Ovary (tissue), 9 donors: ENCODE measurements around the gene DTL. TPM values are rescaled to one million over a fixed set of nuclear protein-coding genes. Genes with fewer than 3 reads are reported as not detected.

Source experiments
- DNase-seq, 5 donors: peaks; one replicate each; pipeline ENCODE4 v3.0.0-alpha.2; 2019 to 2020
- H3K27ac ChIP-seq, 2 donors: fragments of 200-600 bp; one replicate each; pipeline versions ENCODE4 v1.5.1 to v1.8.0; 2019 to 2022
- H3K27me3 ChIP-seq: fragments of 200-600 bp; one replicate; pipeline ENCODE4 v1.8.0; 2022
- H3K36me3 ChIP-seq: fragments of 200-600 bp; sonication (generic); one replicate; pipeline ENCODE4 v1.5.1; 2019
- H3K4me1 ChIP-seq: one replicate; pipeline ENCODE4 v1.8.1; 2013; ENCODE audit warnings: mild to moderate bottlenecking, moderate library complexity; ENCODE audit not compliant: insufficient read depth
- H3K4me3 ChIP-seq: fragments of 200-600 bp; sonication (generic); one replicate; pipeline ENCODE4 v1.5.1; 2017
- H3K9me3 ChIP-seq, 2 donors: fragments of 200-600 bp in 1 of 2; sonication (generic) in 1 of 2; one replicate each; pipeline versions ENCODE4 v1.5.1 to v1.8.1; 2013 to 2019; ENCODE audit warnings: mild to moderate bottlenecking in 1 of 2, moderate library complexity in 1 of 2
- EP300 ChIP-seq: sonication (generic); formaldehyde crosslinking; IDR thresholded peaks from one replicate; pipeline ENCODE4 v1.6.1; 2017; ENCODE audit warnings: antibody characterized with exemption
- POLR2A ChIP-seq: fragments of 450-650 bp; IDR thresholded peaks from one replicate; pipeline ENCODE4 v1.6.1; 2017; ENCODE audit warnings: antibody characterized with exemption, mild to moderate bottlenecking, moderate library complexity
- WGBS, 3 donors: extraction: QIAGEN DNeasy Blood & Tissue Kit in 1 of 3; methylation state at CpG; one replicate each; pipeline versions ENCODE4 v1.1.5 to v1.1.7; 2013 to 2017; 5-methylcytosine and 5-hydroxymethylcytosine counted together
- intact Hi-C, 4 donors: fragments of 100-400 bp; cut with DNase I; formaldehyde crosslinking; loops; one replicate each; pipeline versions ENCODE4 v1.11.0 to v1.15.1; 2022 to 2023
- polyA plus RNA-seq, 2 donors: library from polyadenylated mRNA; stranded (reverse); fragments of 200-250 nt in 1 of 2; fragments of 350-450 nt in 1 of 2; fragmentation: Illumina TruSeq in 1 of 2; extraction: RNeasy Lipid Tissue Mini Kit (QIAGEN cat#74804) in 1 of 2; gene quantifications; one replicate each; pipeline ENCODE4 v1.2.3, GENCODE V29; 2013 to 2014
- total RNA-seq, 7 donors: library from RNA; depleted of rRNA in 2 of 7; stranded (reverse); fragments of >200 nt in 2 of 7; fragmentation: NEBNext Ultra II Directional in 3 of 7; extraction: Animal tissue kit (Norgen Biotek cat#: 25700) in 3 of 7; gene quantifications; one replicate each; pipeline versions ENCODE4 v1.1.0 to v1.2.4, GENCODE V29; 2016 to 2023
- TF ChIP-seq, protein P1 (sequence below), 3 donors: fragments of 450-650 bp in 2 of 3; fragments of 200-600 bp in 1 of 3; IDR thresholded peaks; one replicate each; pipeline versions ENCODE4 v1.5.1 to v1.8.0; 2016 to 2022; ENCODE audit warnings: antibody characterized with exemption in 3 of 3, mild to moderate bottlenecking in 1 of 3
- donor health status: DM: no; HTN: no; CAD: no; lungs with moderate emphysema.
- donor health status: DM: no; HTN: no; CAD: no.
- donor health status: Bipolar disorder and iron deficiency.
- donor health status: DM: yes; HTN: yes; CAD: no.
- donor health status: DM: no; HTN: no; CAD: no.
- donor health status: DM: yes; HTN: yes; CAD: no.

Gene DTL
- total and polyA plus RNA-seq, 9 donors: 0.11 to 2.0 (median 0.96) TPM

DNA sequence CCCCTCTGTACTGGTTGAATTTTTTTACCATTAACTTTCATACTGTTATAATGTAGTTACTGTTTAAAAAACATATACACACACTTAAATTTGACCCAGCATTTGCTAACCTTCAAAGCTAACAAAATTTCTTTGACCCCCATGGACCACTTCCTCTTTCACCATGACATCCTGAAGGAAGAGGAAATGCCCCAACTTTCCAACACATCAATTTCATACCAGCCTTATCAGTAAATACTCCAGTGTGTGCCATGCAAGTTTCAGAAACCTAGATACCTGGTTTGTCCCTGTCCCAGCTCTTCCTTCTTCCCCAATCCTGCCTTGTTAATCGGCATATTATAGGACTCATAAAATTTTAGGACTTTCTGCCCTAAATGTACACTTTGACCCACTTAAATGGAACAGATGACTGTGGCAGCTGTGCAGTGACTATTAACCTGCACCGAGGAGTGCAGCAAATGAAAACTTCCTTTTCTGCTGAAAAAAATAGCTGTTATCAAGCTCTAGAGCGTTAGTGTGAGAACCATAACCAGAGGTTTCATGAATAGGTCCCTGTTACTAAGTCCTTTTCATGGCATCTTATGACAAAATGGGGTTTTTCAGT is 54.1 kb downstream of the DTL start:
- Histone ChIP-seq H3K4me3 (no peak overlapping the region), H3K4me1 (no peaks in the 10 kb centered on the region), H3K27ac (no peak overlapping the region), H3K9me3 (no peaks in the 10 kb centered on the region), H3K27me3 (no peaks in the 10 kb centered on the region), H3K36me3 (no peaks in the 10 kb centered on the region)
- TF ChIP-seq EP300 (no peak), POLR2A (no peak)
- TF ChIP-seq, protein P1, sequence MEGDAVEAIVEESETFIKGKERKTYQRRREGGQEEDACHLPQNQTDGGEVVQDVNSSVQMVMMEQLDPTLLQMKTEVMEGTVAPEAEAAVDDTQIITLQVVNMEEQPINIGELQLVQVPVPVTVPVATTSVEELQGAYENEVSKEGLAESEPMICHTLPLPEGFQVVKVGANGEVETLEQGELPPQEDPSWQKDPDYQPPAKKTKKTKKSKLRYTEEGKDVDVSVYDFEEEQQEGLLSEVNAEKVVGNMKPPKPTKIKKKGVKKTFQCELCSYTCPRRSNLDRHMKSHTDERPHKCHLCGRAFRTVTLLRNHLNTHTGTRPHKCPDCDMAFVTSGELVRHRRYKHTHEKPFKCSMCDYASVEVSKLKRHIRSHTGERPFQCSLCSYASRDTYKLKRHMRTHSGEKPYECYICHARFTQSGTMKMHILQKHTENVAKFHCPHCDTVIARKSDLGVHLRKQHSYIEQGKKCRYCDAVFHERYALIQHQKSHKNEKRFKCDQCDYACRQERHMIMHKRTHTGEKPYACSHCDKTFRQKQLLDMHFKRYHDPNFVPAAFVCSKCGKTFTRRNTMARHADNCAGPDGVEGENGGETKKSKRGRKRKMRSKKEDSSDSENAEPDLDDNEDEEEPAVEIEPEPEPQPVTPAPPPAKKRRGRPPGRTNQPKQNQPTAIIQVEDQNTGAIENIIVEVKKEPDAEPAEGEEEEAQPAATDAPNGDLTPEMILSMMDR (IDR thresholded peaks at IDR 0.05): no peak
- 50 to 67% (median 60%) methylated on average over 3 of the region's 3 CpGs for WGBS, 3 donors
- intact Hi-C loops: no loop called here
- DNase-seq: no peak

- H3K27ac ChIP-seq: no peak overlapping the region
- TF ChIP-seq POLR2A (no peak), EP300 (no peak)
- TF ChIP-seq, protein P1 (IDR thresholded peaks at IDR 0.05): no peak
- H3K27me3 ChIP-seq: no peaks in the 10 kb centered on the region
- 81 to 83% (median 82%) methylated on average over 6 of the region's 6 CpGs for WGBS, 3 donors
- intact Hi-C loops: no loop called here
- H3K36me3 ChIP-seq: no peaks in the 10 kb centered on the region
- DNase-seq: no peak
- H3K4me3 ChIP-seq: no peak overlapping the region
- no peaks in the 10 kb centered on the region for H3K4me1 ChIP-seq
- no peaks in the 10 kb centered on the region for H3K9me3 ChIP-seq
These were observed 56.0 kb downstream of the DTL start for GRCh38 chr1:212091438-212092121.

GRCh38 chr1:212097360-212097759 is 61.8 kb downstream of the DTL start:
- no peaks in the 10 kb centered on the region for H3K27me3 ChIP-seq
- H3K27ac ChIP-seq: no peak overlapping the region
- DNase-seq: no peak
- H3K4me3 ChIP-seq: no peak overlapping the region
- WGBS, 3 donors: 76 to 79% (median 76%) methylated on average over 2 of the region's 2 CpGs
- no peaks in the 10 kb centered on the region for H3K36me3 ChIP-seq
- intact Hi-C loops: loop anchor here in 1 of 4 donors (5.0 kb wide), 1 partner anchor 1555 kb away; no protein-coding TSS in a partner anchor
- H3K4me1 ChIP-seq: no peaks in the 10 kb centered on the region
- TF ChIP-seq POLR2A (no peak), EP300 (no peak)
- TF ChIP-seq, protein P1 (IDR thresholded peaks at IDR 0.05): no peak
- no peaks in the 10 kb centered on the region for H3K9me3 ChIP-seq

DNA sequence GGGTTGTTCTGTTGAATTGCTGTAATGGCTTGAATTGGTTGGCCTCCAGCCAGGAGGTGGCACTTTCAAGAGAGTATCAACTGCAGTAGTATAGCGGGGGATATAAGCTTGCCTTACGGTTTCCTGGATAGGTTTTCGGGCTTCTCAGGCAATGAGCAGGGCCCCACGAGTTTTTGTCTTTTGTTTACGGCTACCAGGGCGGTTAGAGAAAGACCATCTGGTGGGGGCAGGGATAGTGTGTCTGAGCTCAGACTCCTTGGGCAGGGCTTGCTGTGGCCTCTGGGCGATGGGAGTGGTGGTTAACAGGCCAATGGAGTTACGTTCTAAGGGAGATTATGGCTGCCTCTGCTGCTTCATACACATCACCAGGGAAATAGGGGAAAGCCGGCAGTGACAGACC is 62.8 kb downstream of the DTL start:
- H3K4me1 ChIP-seq: no peaks in the 10 kb centered on the region
- no peaks in the 10 kb centered on the region for H3K36me3 ChIP-seq
- H3K4me3 ChIP-seq: no peak overlapping the region
- no peak overlapping the region for H3K27ac ChIP-seq
- no peak for DNase-seq
- intact Hi-C loops: loop anchor here in 1 of 4 donors (5.0 kb wide), 1 partner anchor 1554 kb away; no protein-coding TSS in a partner anchor
- no peaks in the 10 kb centered on the region for H3K9me3 ChIP-seq
- no peaks in the 10 kb centered on the region for H3K27me3 ChIP-seq
- no peak for TF ChIP-seq POLR2A
- TF ChIP-seq, protein P1 (IDR thresholded peaks at IDR 0.05): no peak
- no peak for TF ChIP-seq EP300
- WGBS, 3 donors: 95 to 96% (median 95%) methylated on average over 9 of the region's 9 CpGs
